ENCODE results near the gene PPIH.
"Not testable (repeated sequence)": the region's sequence is repeated elsewhere in the genome, so short reads cannot be mapped to it uniquely, and the experiment has no call there.

PPIH gene

DNA sequence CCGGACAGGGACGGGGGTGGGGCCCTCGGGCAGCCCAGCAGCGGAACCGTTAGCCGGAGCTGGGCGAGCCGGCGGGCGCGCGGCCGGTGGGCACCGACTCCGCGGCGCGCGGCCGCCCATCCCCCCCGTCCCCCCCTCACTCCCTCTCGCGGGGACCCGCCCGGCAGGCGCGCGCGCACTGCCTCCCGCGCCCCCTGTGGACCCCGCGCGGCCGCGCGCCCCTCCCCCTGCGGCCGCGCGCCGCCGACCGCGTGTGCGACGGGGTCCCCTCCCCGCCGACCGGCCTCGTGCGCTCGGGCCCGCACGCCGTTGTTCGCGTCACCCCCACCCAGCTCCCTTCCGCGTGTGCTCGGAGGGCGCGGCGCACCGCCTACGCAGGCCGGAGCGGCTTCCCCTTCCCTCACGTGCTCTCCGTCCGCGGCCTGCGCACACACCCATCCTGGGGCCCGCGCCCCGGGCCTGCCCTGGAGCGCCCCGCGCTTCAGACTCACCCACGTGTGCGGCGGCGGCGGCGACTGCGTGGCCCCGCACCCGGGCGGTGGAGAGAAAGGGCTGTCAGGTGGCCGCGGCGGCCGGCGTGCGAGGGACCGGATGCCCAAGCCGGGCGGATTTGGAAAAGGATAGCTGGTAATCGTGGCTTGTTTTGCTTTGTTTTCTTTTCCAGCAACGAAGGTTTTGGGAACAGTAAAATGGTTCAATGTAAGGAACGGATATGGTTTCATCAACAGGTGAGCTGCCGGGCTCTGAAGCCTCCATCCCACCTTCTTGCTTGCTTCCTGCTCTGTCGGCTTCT, 24.7 kb downstream of the PPIH start:
- no peak for DNase-seq

GRCh38 chr1:42684139-42684538, 25.9 kb downstream of the PPIH start:
- no peak for DNase-seq

- DNase-seq: no peak
Measured at GRCh38 chr1:42686418-42686817, 28.2 kb downstream of the PPIH start.

DNA sequence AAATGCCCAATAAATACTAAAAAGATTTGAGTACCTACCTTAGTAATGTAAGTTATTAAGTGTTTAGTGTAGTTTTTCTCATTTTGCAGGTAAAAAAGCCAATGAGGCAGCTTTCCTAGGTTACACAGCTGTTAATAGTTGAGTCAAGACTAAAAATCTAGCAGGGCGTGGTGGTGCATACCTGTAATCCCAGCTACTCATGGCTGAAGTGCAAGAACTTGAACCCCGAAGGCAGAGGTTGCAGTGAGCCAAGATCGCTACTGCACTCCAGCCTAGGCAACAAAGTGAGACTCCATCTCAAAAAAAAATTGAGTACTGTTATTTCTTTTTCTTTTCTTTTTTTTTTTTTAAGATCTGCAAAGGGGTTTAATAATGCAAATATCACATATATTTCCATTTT, 31.7 kb downstream of the PPIH start:
- DNase-seq: no peak

- no peak for DNase-seq
Measured at GRCh38 chr1:42690477-42691156, 32.4 kb downstream of the PPIH start.

DNA sequence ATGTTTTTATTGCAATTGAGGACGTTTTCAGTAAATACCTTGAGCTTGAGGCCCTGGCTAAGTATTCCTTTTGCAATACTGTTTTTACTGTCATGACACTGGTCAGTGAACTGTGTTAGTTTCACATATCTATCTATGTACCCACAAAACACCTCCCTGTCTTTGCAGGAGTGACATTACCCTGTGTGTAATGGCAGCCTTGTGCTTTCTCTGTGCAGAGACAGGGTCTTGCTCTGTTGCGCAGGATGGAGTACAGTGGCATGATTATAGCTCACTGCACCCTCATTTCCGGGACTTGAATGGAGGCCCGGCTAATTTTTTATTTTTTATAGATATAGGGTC, 32.9 kb downstream of the PPIH start:
- no peak for DNase-seq

GRCh38 chr1:42692461-42692860, 34.2 kb downstream of the PPIH start:
- no peak for DNase-seq

DNA sequence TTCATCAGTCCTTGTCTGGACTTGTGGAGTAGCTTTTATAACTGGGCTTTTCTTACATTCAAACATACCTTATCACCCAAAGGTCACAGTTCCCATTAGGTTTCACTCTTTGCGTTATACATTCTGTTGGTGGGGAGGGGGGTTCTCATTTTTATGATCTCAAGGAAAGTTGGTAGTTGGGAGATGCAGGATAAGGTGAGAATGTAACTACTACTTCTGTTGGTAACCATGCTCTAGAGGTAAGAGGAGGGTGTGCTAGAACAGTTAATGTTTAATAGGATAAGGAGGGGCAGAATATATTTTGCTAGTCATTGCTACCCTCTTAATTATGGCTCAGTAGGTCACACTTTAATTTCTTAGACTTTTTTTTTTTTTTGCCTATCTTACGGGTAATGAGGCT, 34.7 kb downstream of the PPIH start:
- no peak for DNase-seq

- DNase-seq: no peak
Measured at GRCh38 chr1:42698081-42698813, 40.0 kb downstream of the PPIH start.

- DNase-seq: no peak
Measured at GRCh38 chr1:42700006-42700405, 41.8 kb downstream of the PPIH start.

- DNase-seq: no peak
Measured at GRCh38 chr1:42703888-42704464, 45.8 kb downstream of the PPIH start.

DNA sequence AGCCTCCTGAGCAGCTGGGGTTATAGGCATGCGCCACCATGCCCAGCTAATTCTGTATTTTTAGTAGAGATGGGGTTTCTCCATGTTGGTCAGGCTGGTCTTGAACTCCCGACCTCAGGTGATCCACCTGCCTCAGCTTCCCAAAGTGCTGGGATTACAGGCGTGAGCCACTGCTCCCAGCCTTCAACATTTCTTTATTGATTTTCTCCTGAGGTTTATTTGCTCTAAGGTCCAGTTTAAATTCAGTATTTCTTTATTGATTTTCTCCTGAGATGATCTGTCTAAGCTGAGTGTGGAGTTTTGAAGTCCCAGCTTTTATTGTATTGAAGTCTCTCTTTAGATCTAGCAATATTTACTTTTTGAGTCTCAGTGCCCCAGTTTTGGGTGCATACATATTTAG, 54.6 kb downstream of the PPIH start:
- DNase-seq: not testable (repeated sequence)

GRCh38 chr1:42713293-42713692, 55.1 kb downstream of the PPIH start:
- DNase-seq: no peak

DNA sequence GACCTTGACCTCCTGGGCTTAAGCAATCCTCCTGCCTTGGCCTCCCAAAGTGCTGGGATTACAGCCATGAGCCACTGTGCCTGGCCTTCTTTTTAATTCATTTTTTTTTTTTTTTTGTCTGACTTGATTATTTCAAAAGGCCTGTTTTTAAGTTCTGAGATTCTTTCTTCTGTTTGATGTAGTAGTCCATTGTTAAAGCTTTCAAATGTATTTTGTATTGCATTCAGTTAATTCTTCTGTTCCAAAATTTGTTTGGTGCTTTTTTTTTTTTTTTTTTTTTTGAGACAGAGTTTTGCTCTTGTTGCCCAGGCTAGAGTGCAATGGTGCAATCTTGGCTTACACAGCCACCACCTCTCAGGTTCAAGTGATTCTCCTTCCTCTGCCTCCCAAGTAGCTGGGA, 56.2 kb downstream of the PPIH start:
- not testable (repeated sequence) for DNase-seq

- DNase-seq: no peak
Measured at GRCh38 chr1:42720868-42721267, 62.6 kb downstream of the PPIH start.

DNA sequence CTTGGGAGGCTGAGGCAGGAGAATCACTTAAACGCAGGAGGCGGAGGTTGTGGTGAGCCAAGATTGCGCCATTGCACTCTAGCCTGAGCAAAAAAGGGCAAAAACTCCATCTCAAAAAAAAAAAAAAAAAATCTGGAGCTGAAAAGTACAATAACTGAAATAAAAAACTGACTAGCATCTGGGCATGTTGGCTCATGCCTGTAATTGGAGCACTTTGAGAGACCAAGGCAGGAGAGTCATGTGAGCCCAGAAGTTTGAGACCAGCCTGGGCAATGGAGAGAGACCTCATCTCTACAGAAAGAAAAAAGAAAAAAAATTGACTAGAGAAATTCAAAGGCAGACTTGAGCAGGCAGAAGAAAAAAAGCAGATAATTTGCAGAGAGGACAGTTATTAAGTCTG, 63.7 kb downstream of the PPIH start:
- no peak for DNase-seq

DNA sequence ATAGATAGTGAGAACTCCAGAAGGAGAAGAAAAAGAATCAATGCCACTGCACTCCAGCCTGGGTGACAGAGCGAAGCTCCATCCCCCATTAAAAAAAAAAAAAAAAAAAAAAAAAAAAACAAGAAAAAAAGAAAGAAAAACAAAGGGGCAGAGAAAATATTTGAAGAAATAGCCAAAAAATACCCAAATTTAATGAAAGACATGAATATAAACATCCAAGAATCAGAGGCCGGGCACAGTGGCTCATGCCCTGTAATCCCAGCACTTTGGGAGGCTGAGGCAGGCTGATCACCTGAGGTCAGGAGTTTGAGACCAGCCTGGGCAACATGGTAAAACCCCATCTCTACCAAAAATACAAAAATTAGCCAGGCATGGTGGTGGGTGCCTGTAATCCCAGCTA, 64.2 kb downstream of the PPIH start:
- not testable (repeated sequence) for DNase-seq

DNA sequence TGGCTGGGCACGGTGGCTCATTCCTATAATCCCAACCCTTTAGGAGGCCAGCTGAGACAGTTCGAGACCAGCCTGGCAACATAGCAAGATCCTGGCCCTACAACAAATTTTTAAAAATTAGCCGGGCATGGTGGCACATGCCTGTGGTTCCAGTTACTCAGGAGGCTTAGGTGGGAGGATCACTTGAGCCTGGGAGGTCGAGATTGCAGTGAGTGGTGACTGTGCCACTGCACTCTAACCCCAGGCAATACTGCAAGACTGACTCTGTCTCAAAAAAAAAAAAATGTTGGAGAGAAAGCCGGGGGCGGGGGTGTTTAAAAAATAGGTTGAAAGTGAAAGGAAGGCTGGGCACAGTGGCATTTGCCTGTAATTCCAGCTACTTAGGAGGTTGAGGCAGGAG, 65.3 kb downstream of the PPIH start:
- no peak for DNase-seq

GRCh38 chr1:42725820-42726219, 67.6 kb downstream of the PPIH start:
- not testable (repeated sequence) for DNase-seq
